Astrocyte (in vitro differentiated cells and primary cell): Measurements from ENCODE around the gene STXBP1. TPM values are rescaled to one million over a fixed set of nuclear protein-coding genes. Genes with fewer than 3 reads are reported as not detected.

Source experiments
- DNase-seq: peaks from one replicate; pipeline ENCODE4 v3.0.0-alpha.2; 2010; ENCODE audit warnings: low read depth
- FAIRE-seq: peaks from 2 replicates; lab custom pipeline; 2011; peaks lifted over from hg19 to GRCh38; lab: Jason Lieb, UNC
- H2AFZ ChIP-seq: 2 replicates; pipeline ENCODE4 v1.6.0; 2012; ENCODE audit warnings: low read depth, low read length, inconsistent platforms
- H3K27ac ChIP-seq: 2 replicates; pipeline ENCODE4 v1.5.1; 2011; ENCODE audit warnings: low read depth, low read length, inconsistent platforms
- H3K27me3 ChIP-seq: 2 replicates; pipeline ENCODE4 v1.6.0; 2011; ENCODE audit warnings: low read length, inconsistent platforms; ENCODE audit not compliant: insufficient read depth
- H3K36me3 ChIP-seq: 2 replicates; pipeline ENCODE4 v1.5.1; 2011; ENCODE audit warnings: low read length, inconsistent platforms; ENCODE audit not compliant: insufficient read depth
- H3K4me1 ChIP-seq: 2 replicates; pipeline ENCODE4 v1.5.1; 2011; ENCODE audit warnings: low read length, inconsistent platforms; ENCODE audit not compliant: insufficient read depth
- H3K4me2 ChIP-seq: 2 replicates; pipeline ENCODE4 v1.6.0; 2012; ENCODE audit warnings: low read length, inconsistent platforms
- H3K4me3 ChIP-seq: 2 replicates; pipeline ENCODE4 v1.5.1; 2011; ENCODE audit warnings: low read depth, mild to moderate bottlenecking, low read length, inconsistent platforms; ENCODE audit not compliant: insufficient read depth
- H3K79me2 ChIP-seq: 2 replicates; pipeline ENCODE4 v1.6.0; 2012; ENCODE audit warnings: mild to moderate bottlenecking, low read length, inconsistent platforms; ENCODE audit not compliant: insufficient read depth
- H3K9ac ChIP-seq: 2 replicates; pipeline ENCODE4 v1.6.0; 2012; ENCODE audit warnings: mild to moderate bottlenecking, low read length, inconsistent platforms
- H3K9me3 ChIP-seq: 2 replicates; pipeline ENCODE4 v1.5.1; 2012; ENCODE audit warnings: low read depth, mild to moderate bottlenecking, low read length, inconsistent platforms; ENCODE audit not compliant: insufficient read depth
- H4K20me1 ChIP-seq: 2 replicates; pipeline ENCODE4 v1.6.0; 2012; ENCODE audit warnings: low read length, inconsistent platforms; ENCODE audit not compliant: insufficient read depth
- H3K27ac Mint-ChIP-seq: one replicate; pipeline ENCODE4 v1.8.0; 2021; ENCODE audit warnings: mild to moderate bottlenecking, mixed read lengths; ENCODE audit not compliant: unreplicated experiment
- H3K27me3 Mint-ChIP-seq: one replicate; pipeline ENCODE4 v1.8.0; 2021; ENCODE audit warnings: low read depth, mixed read lengths; ENCODE audit not compliant: unreplicated experiment
- H3K36me3 Mint-ChIP-seq: one replicate; pipeline ENCODE4 v1.8.0; 2021; ENCODE audit warnings: low read depth, mixed read lengths; ENCODE audit not compliant: unreplicated experiment
- H3K4me1 Mint-ChIP-seq: one replicate; pipeline ENCODE4 v1.8.0; 2021; ENCODE audit warnings: low read depth, mixed read lengths; ENCODE audit not compliant: unreplicated experiment
- H3K4me3 Mint-ChIP-seq: one replicate; pipeline ENCODE4 v1.8.0; 2021; ENCODE audit warnings: mild to moderate bottlenecking, moderate library complexity, mixed read lengths; ENCODE audit not compliant: unreplicated experiment
- H3K9me3 Mint-ChIP-seq: one replicate; pipeline ENCODE4 v1.8.0; 2021; ENCODE audit warnings: mild to moderate bottlenecking, mixed read lengths; ENCODE audit not compliant: unreplicated experiment
- CTCF ChIP-seq: IDR thresholded peaks from 2 replicates; pipeline ENCODE4 v1.5.1; 2011; ENCODE audit warnings: low read depth, mild to moderate bottlenecking, inconsistent platforms, low read length, moderate library complexity; ENCODE audit not compliant: insufficient read depth
- EZH2 ChIP-seq: IDR thresholded peaks from 2 replicates; pipeline ENCODE4 v1.6.1; 2012; ENCODE audit warnings: mild to moderate bottlenecking, low read length, inconsistent platforms; ENCODE audit not compliant: insufficient read depth
- total RNA-seq: library from RNA; stranded (reverse); gene quantifications from 2 replicates; pipeline ENCODE4 v1.2.1, GENCODE V29; 2021

The STXBP1 gene
- total RNA-seq, 1 donor from 2014 or later = 39.6 TPM

- no peak for DNase-seq
- H3K27me3 Mint-ChIP-seq = peaks cover 4% of the 10 kb centered on the region
- H3K4me1 Mint-ChIP-seq = peaks cover 2% of the 10 kb centered on the region
- H3K27me3 ChIP-seq = no peaks in the 10 kb centered on the region
- H3K4me1 ChIP-seq = peaks cover 12% of the 10 kb centered on the region
- peak overlapping the region; percentile 100 for H3K4me2 ChIP-seq
- no peak for FAIRE-seq
- H3K4me3 Mint-ChIP-seq = peak overlapping the region; percentile 85
- H3K9me3 ChIP-seq = no peaks in the 10 kb centered on the region
- no peak overlapping the region for H3K27ac Mint-ChIP-seq
- peak overlapping the region; percentile 21 for H3K9ac ChIP-seq
- no peak for TF ChIP-seq EZH2
- TF ChIP-seq CTCF = no peak
- H3K27ac ChIP-seq = no peak overlapping the region
- no peak overlapping the region for H2AFZ ChIP-seq
- H3K9me3 Mint-ChIP-seq = no peaks in the 10 kb centered on the region
- H4K20me1 ChIP-seq = peaks cover 37% of the 10 kb centered on the region
- peak overlapping the region; percentile 50 for H3K4me3 ChIP-seq
- no peaks in the 10 kb centered on the region for H3K36me3 ChIP-seq
- H3K36me3 Mint-ChIP-seq = peaks cover 6% of the 10 kb centered on the region
- H3K79me2 ChIP-seq = peaks cover 9% of the 10 kb centered on the region
Measured at GRCh38 chr9:127714020-127714750, 102.1 kb downstream of the STXBP1 start.

GRCh38 chr9:127714951-127715469, 102.9 kb downstream of the STXBP1 start:
- Mint-ChIP-seq H3K4me1 (peaks cover 2% of the 10 kb centered on the region), H3K9me3 (no peaks in the 10 kb centered on the region), H3K27me3 (peaks cover 4% of the 10 kb centered on the region), H3K36me3 (peaks cover 4% of the 10 kb centered on the region), H3K4me3 (peak overlapping the region; percentile 99), H3K27ac (peak overlapping the region; percentile 97)
- no peak for FAIRE-seq
- Histone ChIP-seq H3K9ac (peak overlapping the region; percentile 88), H3K27me3 (no peaks in the 10 kb centered on the region), H3K79me2 (peaks cover 9% of the 10 kb centered on the region), H3K4me2 (peak overlapping the region; percentile 100), H3K9me3 (no peaks in the 10 kb centered on the region), H2AFZ (peak overlapping the region; percentile 91), H3K27ac (peak overlapping the region; percentile 52), H4K20me1 (peaks cover 37% of the 10 kb centered on the region), H3K36me3 (no peaks in the 10 kb centered on the region), H3K4me3 (peak overlapping the region; percentile 92), H3K4me1 (peaks cover 12% of the 10 kb centered on the region)
- no peak for TF ChIP-seq EZH2
- TF ChIP-seq CTCF = no peak
- no peak for DNase-seq
